Measurements from ENCODE around the gene DNAH17. TPM values are rescaled to one million over a fixed set of nuclear protein-coding genes. Genes with fewer than 3 reads are reported as not detected.

The DNAH17 gene
- total and polyA plus RNA-seq, 2 of the 8 experiments (the other 6 are each of a cell fraction or from before 2014, with no cell fraction given): 0.14 to 0.67 TPM

DNA sequence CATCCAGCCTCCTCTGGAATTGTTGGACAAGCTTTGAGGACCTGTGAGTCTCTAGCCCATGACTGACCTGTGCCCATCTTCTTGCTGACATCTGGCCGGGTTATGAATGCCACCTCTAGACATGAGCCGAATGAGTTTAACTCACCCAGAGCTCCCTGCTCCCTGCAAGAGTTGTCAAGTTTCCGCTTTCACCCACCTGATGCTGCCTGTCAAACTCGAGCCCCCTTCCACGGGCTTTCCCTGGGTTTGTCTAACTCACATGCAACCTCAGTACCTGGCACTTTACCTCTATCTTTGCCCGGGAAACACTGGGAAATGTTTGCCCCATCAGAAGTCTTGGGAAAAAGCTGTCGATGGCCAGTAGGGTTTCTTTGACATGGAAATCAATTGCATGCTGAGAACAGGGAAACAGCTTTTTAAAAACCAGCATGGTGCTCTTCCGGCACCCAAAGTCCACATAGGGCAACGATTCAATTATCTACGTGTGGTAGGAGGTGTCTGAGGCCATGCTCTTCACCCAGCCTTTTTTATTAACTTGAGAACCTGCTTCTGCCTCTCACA lies 33.8 kb upstream of the DNAH17 start:
- no peak overlapping the region for H3K4me2 ChIP-seq (ENCODE audit: insufficient read depth in 1 of 2, low read depth in 2 of 2, low read length in 2 of 2)
- H4K20me1 ChIP-seq (replicated peaks in 1 of 2; ENCODE audit: control insufficient read depth in 1 of 2, insufficient read depth in 2 of 2, low read length in 2 of 2): no peaks in the 10 kb centered on the region
- no peak for DNase-seq (ENCODE audit: low read depth in 1 of 2, low spot score in 2 of 2)
- no peak overlapping the region for H2BK5ac ChIP-seq (ENCODE audit: low read depth, low read length)
- 55% methylated on average over 10 of the region's 10 CpGs; no CpG with 5 or more reads in 1 of the 2 experiments for WGBS, 2 experiments (ENCODE audit: extremely low coverage in 1 of 2, insufficient coverage in 1 of 2, insufficient read length in 1 of 2, insufficient replicate concordance in 2 of 2, low coverage in 1 of 2, low lambda C conversion rate in 2 of 2, missing lambda C conversion rate in 1 of 2)
- no peak overlapping the region for H2BK15ac ChIP-seq (ENCODE audit: low read length)
- no peak overlapping the region for H2BK120ac ChIP-seq (replicated peaks; ENCODE audit: low read depth, low read length)
- POLR2A ChIA-PET (ENCODE audit: partially characterized antibody): no interaction called here
- H2BK20ac ChIP-seq (ENCODE audit: low read length): no peak overlapping the region
- peaks cover 0 to 6% (median 0%) of the 10 kb centered on the region in 4 experiments; a peak in 2 of 7 replicates for H3K4me1 ChIP-seq (replicated peaks in 1 of 4; ENCODE audit: control insufficient read depth in 3 of 4, insufficient read depth in 4 of 4, low read length in 3 of 4)
- H3K4me3 ChIP-seq (ENCODE audit: extremely low read depth in 1 of 4, insufficient read depth in 2 of 4, low read depth in 3 of 4, low read length in 4 of 4): no peak overlapping the region
- no peak for FAIRE-seq
- H3K14ac ChIP-seq (ENCODE audit: insufficient read length): no peak overlapping the region
- H3K9me3 ChIP-seq (ENCODE audit: insufficient read depth in 2 of 2, low read depth in 1 of 2, low read length in 1 of 2): peaks cover 0 to 7% of the 10 kb centered on the region in 2 experiments; a peak in 1 of 4 replicates
- no peak overlapping the region for H2AFZ ChIP-seq (ENCODE audit: low read length)
- no peak overlapping the region for H3K18ac ChIP-seq (ENCODE audit: extremely low read depth, low read length)
- H3K27ac ChIP-seq (ENCODE audit: low read depth, low read length): no peak overlapping the region
- H2AK5ac ChIP-seq (ENCODE audit: low read depth, low read length): no peak overlapping the region
- H3K36me3 ChIP-seq (ENCODE audit: control insufficient read depth in 2 of 4, insufficient read depth in 4 of 4, low read length in 3 of 4): no peaks in the 10 kb centered on the region
- no peak overlapping the region for H3K23ac ChIP-seq (ENCODE audit: insufficient read length)
- H3K9ac ChIP-seq (replicated peaks in 1 of 4; ENCODE audit: extremely low read depth in 1 of 4, low read depth in 3 of 4, low read length in 3 of 4): no peak overlapping the region
- TF ChIP-seq NANOG (IDR thresholded peaks at IDR 0.05; ENCODE audit: insufficient read depth, low read depth, low read length, poor library complexity, severe bottlenecking) (peak; percentile 37), SIX5 (IDR thresholded peaks at IDR 0.05; ENCODE audit: low read depth, low read length) (no peak), RBBP5 (IDR thresholded peaks at IDR 0.05; ENCODE audit: borderline replicate concordance, low read depth, low read length) (no peak), HDAC6 (IDR thresholded peaks at IDR 0.05; ENCODE audit: low read depth, low read length) (no peak), EGR1 (IDR thresholded peaks at IDR 0.05; ENCODE audit: borderline replicate concordance, low read depth, low read length) (peak; percentile 17; the same call in 1 of the 2 replicates)
- H3K23me2 ChIP-seq (ENCODE audit: low read depth, low read length): no peaks in the 10 kb centered on the region
- no peak overlapping the region; the same call in 1 of the 2 replicates for H4K8ac ChIP-seq (ENCODE audit: extremely low read depth, insufficient read depth, low read length)
- H3K27me3 ChIP-seq (replicated peaks in 1 of 4; ENCODE audit: control insufficient read depth in 3 of 4, extremely low read depth in 1 of 4, insufficient read depth in 3 of 4, low read length in 3 of 4): peaks cover 0 to 10% (median 8%) of the 10 kb centered on the region in 4 experiments; a peak in 5 of 7 replicates
- no peak overlapping the region for H3K56ac ChIP-seq (replicated peaks; ENCODE audit: insufficient read length, low read depth, low read length)
- no peak overlapping the region for H4K91ac ChIP-seq (replicated peaks; ENCODE audit: insufficient read length, low read length)
- CTCF ChIA-PET (ENCODE audit: partially characterized antibody): interaction anchor here (0.8 to 4.0 kb wide), 7 partner anchors 9 to 244 kb away, joined by 3 to 12 read pairs (median 3); no protein-coding TSS in a partner anchor
- H3K79me2 ChIP-seq (ENCODE audit: control insufficient read depth in 1 of 2, insufficient read depth in 2 of 2, low read length in 2 of 2): no peaks in the 10 kb centered on the region
- no peak overlapping the region for H4K5ac ChIP-seq (ENCODE audit: insufficient read length, low read depth, low read length)
- H3K79me1 ChIP-seq (ENCODE audit: low read depth, low read length): no peaks in the 10 kb centered on the region
- no peak overlapping the region for H2BK12ac ChIP-seq (ENCODE audit: low read depth, low read length)
- no peak overlapping the region for H3K4ac ChIP-seq (replicated peaks; ENCODE audit: insufficient read length, low read depth, low read length)
